Measurements from ENCODE around the gene KRT33B. TPM values are rescaled to one million over a fixed set of nuclear protein-coding genes. Genes with fewer than 3 reads are reported as not detected.

Gene KRT33B
- total RNA-seq, 1 experiment from 2014 or later: not detected

GRCh38 chr17:41402161-41402560 is 32.5 kb upstream of the KRT33B start:
- no peak for TF ChIP-seq GTF2I (CRISPR knock-in tag; conservative IDR thresholded peaks at IDR 0.05)
- no peak for TF ChIP-seq TEAD4 (CRISPR knock-in tag; IDR thresholded peaks at IDR 0.05)
- TF ChIP-seq PRRX2 (CRISPR knock-in tag; IDR thresholded peaks at IDR 0.05): no peak
- no peak for TF ChIP-seq NR2C2 (CRISPR knock-in tag; IDR thresholded peaks at IDR 0.05)
- no peak for TF ChIP-seq JUN (CRISPR knock-in tag; IDR thresholded peaks at IDR 0.05)
- TF ChIP-seq ZNF232 (CRISPR knock-in tag; IDR thresholded peaks at IDR 0.05): no peak
- TF ChIP-seq ATF6 (CRISPR knock-in tag; IDR thresholded peaks at IDR 0.05): no peak
- no peak for TF ChIP-seq ATF2 (CRISPR knock-in tag; IDR thresholded peaks at IDR 0.05; ENCODE audit: borderline replicate concordance, low read depth)
- TF ChIP-seq RELA (CRISPR knock-in tag; IDR thresholded peaks at IDR 0.05; ENCODE audit: borderline replicate concordance): no peak
- no peak for TF ChIP-seq CDX4 (CRISPR knock-in tag; IDR thresholded peaks at IDR 0.05; ENCODE audit: borderline replicate concordance)
- Mint-ChIP-seq H3K27me3 (ENCODE audit: low read depth) (no peaks in the 10 kb centered on the region; the same call in none of the 2 replicates), H3K36me3 (no peaks in the 10 kb centered on the region), H3K27ac (no peak overlapping the region), H3K9me3 (no peaks in the 10 kb centered on the region), H3K4me3 (no peak overlapping the region), H3K4me1 (no peaks in the 10 kb centered on the region)
- CTCF ChIA-PET: no interaction called here
- no peak for DNase-seq (ENCODE audit: low spot score)
- POLR2A ChIA-PET: no interaction called here
- ATAC-seq: no peak

GRCh38 chr17:41396996-41397660 is 27.5 kb upstream of the KRT33B start, which contains the start of gene KRT31:
KRT31 (minus strand) TSS chr17:41397608; CDS start chr17:41397539, 69 bp downstream.
- POLR2A ChIA-PET: no interaction called here
- no peak for DNase-seq (ENCODE audit: low spot score)

More at GRCh38 chr17:41396996-41397660, 27.5 kb upstream of the KRT33B start, which contains the start of gene KRT31:
- Mint-ChIP-seq H3K27me3 (ENCODE audit: low read depth) (no peaks in the 10 kb centered on the region), H3K4me3 (no peak within 1 kb of the TSS), H3K4me1 (no peaks in the 10 kb centered on the region), H3K9me3 (no peaks in the 10 kb centered on the region), H3K27ac (no peak within 1 kb of the TSS), H3K36me3 (no peaks in the 10 kb centered on the region)
- TF ChIP-seq ZNF121 (CRISPR knock-in tag; IDR thresholded peaks at IDR 0.05): no peak
- TF ChIP-seq CDX4 (CRISPR knock-in tag; IDR thresholded peaks at IDR 0.05; ENCODE audit: borderline replicate concordance): no peak
- no peak for TF ChIP-seq SP1 (CRISPR knock-in tag; conservative IDR thresholded peaks at IDR 0.05)
- no peak for TF ChIP-seq ZNF416 (CRISPR knock-in tag; IDR thresholded peaks at IDR 0.05)
- no peak for TF ChIP-seq IRF2 (CRISPR knock-in tag; IDR thresholded peaks at IDR 0.05; ENCODE audit: borderline replicate concordance, low read depth)
- TF ChIP-seq AR (CRISPR knock-in tag; IDR thresholded peaks at IDR 0.05): no peak
- TF ChIP-seq AFF4 (CRISPR knock-in tag; IDR thresholded peaks at IDR 0.05; ENCODE audit: borderline replicate concordance): no peak
- no peak for TF ChIP-seq MAX (CRISPR knock-in tag; IDR thresholded peaks at IDR 0.05)
- TF ChIP-seq ZBTB21 (CRISPR knock-in tag; IDR thresholded peaks at IDR 0.05; ENCODE audit: borderline replicate concordance): no peak
- no peak for TF ChIP-seq CTCF (IDR thresholded peaks at IDR 0.05)
- no peak for TF ChIP-seq EMX1 (CRISPR knock-in tag; IDR thresholded peaks at IDR 0.05)
- no peak for TF ChIP-seq NFE2L1 (CRISPR knock-in tag; IDR thresholded peaks at IDR 0.05)
- no peak for ATAC-seq
- CTCF ChIA-PET: interaction anchor here (2.0 kb wide), 1 partner anchor 20 kb away, joined by 8 read pairs; no protein-coding TSS in a partner anchor

Data from WTC11 (cell line).